H9 (cell line): Measurements from ENCODE around the gene SREBF1. TPM values are rescaled to one million over a fixed set of nuclear protein-coding genes. Genes with fewer than 3 reads are reported as not detected.

ENCODE experiments used
- DNase-seq: peaks from one replicate; pipeline ENCODE4 v3.0.0-alpha.2; 2017
- H2AFZ ChIP-seq: one replicate; pipeline ENCODE4 v1.6.1; 2013; ENCODE audit warnings: mild to moderate bottlenecking, low read length, control low read depth, moderate library complexity
- H2AK5ac ChIP-seq: 2 replicates; pipeline ENCODE4 v1.6.1; 2013; ENCODE audit warnings: low read length, control low read depth, mixed read lengths; ENCODE audit not compliant: insufficient read length
- H2BK120ac ChIP-seq: one replicate; pipeline ENCODE4 v1.6.1; 2013; ENCODE audit warnings: low read depth, mild to moderate bottlenecking, low read length, control low read depth, inconsistent platforms; ENCODE audit not compliant: poor library complexity, severe bottlenecking
- H2BK12ac ChIP-seq: 2 replicates; pipeline ENCODE4 v1.6.1; 2013; ENCODE audit warnings: low read length, control low read depth, mixed read lengths, low read depth; ENCODE audit not compliant: insufficient read length
- H2BK15ac ChIP-seq: 2 replicates; pipeline ENCODE4 v1.6.1; 2013; ENCODE audit warnings: low read depth, low read length, control low read depth
- H2BK20ac ChIP-seq: one replicate; pipeline ENCODE4 v1.6.1; 2013; ENCODE audit warnings: low read depth, mild to moderate bottlenecking, low read length, control low read depth, inconsistent platforms; ENCODE audit not compliant: poor library complexity, severe bottlenecking
- H2BK5ac ChIP-seq: 2 replicates; pipeline ENCODE4 v1.6.1; 2013; ENCODE audit warnings: low read length, control low read depth, mixed read lengths; ENCODE audit not compliant: insufficient read length
- H3K14ac ChIP-seq: 2 replicates; pipeline ENCODE4 v1.6.1; 2013; ENCODE audit warnings: low read length, control low read depth; ENCODE audit not compliant: insufficient read depth
- H3K18ac ChIP-seq: 2 replicates; pipeline ENCODE4 v1.6.1; 2013; ENCODE audit warnings: low read depth, mild to moderate bottlenecking, mixed read lengths, low read length, control low read depth; ENCODE audit not compliant: insufficient read length
- H3K23ac ChIP-seq: 2 replicates; pipeline ENCODE4 v1.6.1; 2013; ENCODE audit warnings: low read length, control low read depth, mixed read lengths, low read depth; ENCODE audit not compliant: insufficient read length
- H3K23me2 ChIP-seq: 2 replicates; pipeline ENCODE4 v1.6.1; 2013; ENCODE audit warnings: low read depth, mild to moderate bottlenecking, mixed read lengths, low read length, control low read depth; ENCODE audit not compliant: insufficient read length, poor library complexity, severe bottlenecking
- H3K27ac ChIP-seq: 2 replicates; pipeline ENCODE4 v1.5.1; 2013; ENCODE audit warnings: low read length, control low read depth, mixed read lengths, low read depth; ENCODE audit not compliant: insufficient read length
- H3K27me3 ChIP-seq: 2 replicates; pipeline ENCODE4 v1.6.1; 2013; ENCODE audit warnings: low read length, control low read depth, inconsistent platforms; ENCODE audit not compliant: insufficient read depth
- H3K4ac ChIP-seq: 2 replicates; pipeline ENCODE4 v1.6.1; 2013; ENCODE audit warnings: low read depth, mild to moderate bottlenecking, control low read depth, inconsistent platforms, low read length, moderate library complexity
- H3K4me1 ChIP-seq: 2 replicates; pipeline ENCODE4 v1.6.1; 2013; ENCODE audit warnings: low read length, control low read depth, inconsistent platforms; ENCODE audit not compliant: insufficient read depth
- H3K4me2 ChIP-seq: 2 replicates; pipeline ENCODE4 v1.6.1; 2013; ENCODE audit warnings: low read length, control low read depth, mixed read lengths; ENCODE audit not compliant: insufficient read length, insufficient read depth
- H3K56ac ChIP-seq: 2 replicates; pipeline ENCODE4 v1.6.1; 2013; ENCODE audit warnings: low read depth, mild to moderate bottlenecking, mixed read lengths, low read length, control low read depth; ENCODE audit not compliant: insufficient read length
- H3K79me1 ChIP-seq: 2 replicates; pipeline ENCODE4 v1.6.1; 2013; ENCODE audit warnings: low read depth, mild to moderate bottlenecking, moderate library complexity, low read length, control low read depth, inconsistent platforms; ENCODE audit not compliant: insufficient read depth, poor library complexity, severe bottlenecking
- H3K79me2 ChIP-seq: 2 replicates; pipeline ENCODE4 v1.6.1; 2013; ENCODE audit warnings: low read length, control low read depth, inconsistent platforms; ENCODE audit not compliant: insufficient read depth
- H3K9ac ChIP-seq: 2 replicates; pipeline ENCODE4 v1.6.1; 2013; ENCODE audit warnings: low read length, control low read depth, mixed read lengths; ENCODE audit not compliant: insufficient read length; ENCODE audit errors: extremely low read depth
- H3K9me3 ChIP-seq: one replicate; pipeline ENCODE4 v1.6.1; 2013; ENCODE audit warnings: low read depth, low read length, inconsistent platforms; ENCODE audit not compliant: control insufficient read depth
- H3T11ph ChIP-seq: one replicate; pipeline ENCODE4 v1.6.1; 2013; ENCODE audit warnings: mild to moderate bottlenecking, low read length, control low read depth, inconsistent platforms
- H4K20me1 ChIP-seq: one replicate; pipeline ENCODE4 v1.6.1; 2013; ENCODE audit not compliant: control insufficient read depth, insufficient read length, insufficient read depth
- H4K5ac ChIP-seq: 2 replicates; pipeline ENCODE4 v1.6.1; 2013; ENCODE audit warnings: low read depth, mild to moderate bottlenecking, mixed read lengths, low read length, control low read depth; ENCODE audit not compliant: insufficient read length
- H4K8ac ChIP-seq: replicated peaks from 2 replicates; pipeline ENCODE4 v1.6.1; 2013; ENCODE audit warnings: low read length, control low read depth, mixed read lengths, low read depth; ENCODE audit not compliant: insufficient read length
- H4K91ac ChIP-seq: 2 replicates; pipeline ENCODE4 v1.6.1; 2013; ENCODE audit warnings: low read depth, mild to moderate bottlenecking, moderate library complexity, mixed read lengths, low read length, control low read depth; ENCODE audit not compliant: insufficient read length
- H3K27ac Mint-ChIP-seq, 3 experiments: 2 replicates in 2 of 3; 3 replicates in 1 of 3; pipeline ENCODE4 v1.8.0; 2020 to 2021; ENCODE audit warnings: mixed read lengths in 3 of 3, mild to moderate bottlenecking in 1 of 3, moderate library complexity in 1 of 3
- H3K27me3 Mint-ChIP-seq: 2 replicates; pipeline ENCODE4 v1.8.0; 2021; ENCODE audit warnings: low read depth, mild to moderate bottlenecking, moderate library complexity, mixed read lengths
- H3K36me3 Mint-ChIP-seq, 3 experiments: 2 replicates in 2 of 3; 3 replicates in 1 of 3; pipeline ENCODE4 v1.8.0; 2020 to 2021; ENCODE audit warnings: low read depth in 3 of 3, mixed read lengths in 3 of 3; ENCODE audit not compliant: insufficient read depth in 1 of 3
- H3K4me1 Mint-ChIP-seq, 2 experiments: 2 replicates each; pipeline ENCODE4 v1.8.0; 2020; ENCODE audit warnings: mixed read lengths in 2 of 2
- H3K4me3 Mint-ChIP-seq, 2 experiments: 2 replicates in 1 of 2; 3 replicates in 1 of 2; pipeline ENCODE4 v1.8.0; 2020 to 2021; ENCODE audit warnings: mild to moderate bottlenecking in 2 of 2, mixed read lengths in 2 of 2, moderate library complexity in 1 of 2
- H3K9me3 Mint-ChIP-seq, 2 experiments: 2 replicates in 1 of 2; 3 replicates in 1 of 2; pipeline ENCODE4 v1.8.0; 2020; ENCODE audit warnings: mild to moderate bottlenecking in 2 of 2, mixed read lengths in 2 of 2, moderate library complexity in 1 of 2
- WGBS: extraction: QIAGEN DNeasy Blood & Tissue Kit; methylation state at CpG from one replicate; pipeline ENCODE4 v1.1.7; 2013; ENCODE audit warnings: missing lambda C conversion rate, low lambda C conversion rate, mixed read lengths; ENCODE audit not compliant: insufficient read length; ENCODE audit errors: extremely low coverage; 5-methylcytosine and 5-hydroxymethylcytosine counted together
- total RNA-seq: library from RNA; stranded (reverse); gene quantifications from 2 replicates; pipeline ENCODE4 v1.2.1, GENCODE V29; 2021
- TF ChIP-seq, protein P1 (sequence below): fragments of 200-600 bp; sonication (generic); conservative IDR thresholded peaks from 3 replicates; pipeline ENCODE4 v1.8.0; 2021; ENCODE audit warnings: antibody characterized with exemption, mild to moderate bottlenecking

SREBF1 gene
- total RNA-seq, 1 experiment from 2014 or later: 81.9 TPM

DNA sequence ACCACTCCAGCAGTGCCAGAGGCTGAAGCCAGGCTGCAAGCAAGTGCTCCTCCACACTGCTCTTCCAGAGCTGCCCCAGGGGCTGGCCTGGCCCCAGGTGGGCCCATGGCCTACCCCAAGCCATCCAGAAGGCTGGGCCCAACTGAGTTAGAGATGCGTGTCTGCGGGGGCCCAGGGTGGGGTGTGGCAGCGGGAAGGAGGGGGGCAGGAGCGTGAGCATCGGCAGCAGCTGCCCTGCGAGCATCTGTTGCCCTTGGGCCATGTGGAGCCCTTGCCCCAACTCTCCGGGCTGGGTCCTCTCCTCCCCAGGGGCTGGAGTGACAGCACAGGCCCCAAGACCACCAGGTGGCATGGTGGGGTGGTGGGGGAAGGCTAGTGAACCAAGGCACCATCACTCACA, 7.3 kb upstream of the SREBF1 start:
- Histone ChIP-seq H3K18ac (no peak overlapping the region), H2BK20ac (no peak overlapping the region), H3K14ac (no peak overlapping the region), H3K79me1 (no peaks in the 10 kb centered on the region), H2AFZ (no peak overlapping the region), H3K56ac (no peak overlapping the region), H3K4me2 (no peak overlapping the region), H3K27ac (no peak overlapping the region), H4K91ac (no peak overlapping the region), H3K27me3 (no peaks in the 10 kb centered on the region), H2AK5ac (no peak overlapping the region), H3K23ac (no peak overlapping the region), H2BK120ac (no peak overlapping the region), H4K20me1 (peaks cover 3% of the 10 kb centered on the region), H2BK5ac (no peak overlapping the region), H4K8ac (no peak overlapping the region), H4K5ac (no peak overlapping the region), H2BK12ac (no peak overlapping the region), H3K9ac (no peak overlapping the region), H3K23me2 (peaks cover 5% of the 10 kb centered on the region), H3K79me2 (no peaks in the 10 kb centered on the region), H3T11ph (no peak overlapping the region), H3K9me3 (no peaks in the 10 kb centered on the region), H3K4me1 (peaks cover 12% of the 10 kb centered on the region), H2BK15ac (no peak overlapping the region), H3K4ac (no peak overlapping the region)
- TF ChIP-seq, protein P1, sequence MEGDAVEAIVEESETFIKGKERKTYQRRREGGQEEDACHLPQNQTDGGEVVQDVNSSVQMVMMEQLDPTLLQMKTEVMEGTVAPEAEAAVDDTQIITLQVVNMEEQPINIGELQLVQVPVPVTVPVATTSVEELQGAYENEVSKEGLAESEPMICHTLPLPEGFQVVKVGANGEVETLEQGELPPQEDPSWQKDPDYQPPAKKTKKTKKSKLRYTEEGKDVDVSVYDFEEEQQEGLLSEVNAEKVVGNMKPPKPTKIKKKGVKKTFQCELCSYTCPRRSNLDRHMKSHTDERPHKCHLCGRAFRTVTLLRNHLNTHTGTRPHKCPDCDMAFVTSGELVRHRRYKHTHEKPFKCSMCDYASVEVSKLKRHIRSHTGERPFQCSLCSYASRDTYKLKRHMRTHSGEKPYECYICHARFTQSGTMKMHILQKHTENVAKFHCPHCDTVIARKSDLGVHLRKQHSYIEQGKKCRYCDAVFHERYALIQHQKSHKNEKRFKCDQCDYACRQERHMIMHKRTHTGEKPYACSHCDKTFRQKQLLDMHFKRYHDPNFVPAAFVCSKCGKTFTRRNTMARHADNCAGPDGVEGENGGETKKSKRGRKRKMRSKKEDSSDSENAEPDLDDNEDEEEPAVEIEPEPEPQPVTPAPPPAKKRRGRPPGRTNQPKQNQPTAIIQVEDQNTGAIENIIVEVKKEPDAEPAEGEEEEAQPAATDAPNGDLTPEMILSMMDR: no peak
- WGBS: no CpG with 5 or more reads among the region's 7 CpGs
- Mint-ChIP-seq H3K36me3 (peaks cover 0 to 2% (median 0%) of the 10 kb centered on the region in 3 experiments; a peak in 1 of 7 replicates), H3K9me3 (no peaks in the 10 kb centered on the region; a peak in 2 of 5 replicates), H3K27ac (no peak overlapping the region), H3K4me3 (no peak overlapping the region), H3K4me1 (peaks cover 40 to 59% of the 10 kb centered on the region in 2 experiments), H3K27me3 (peaks cover 2% of the 10 kb centered on the region; the same call in 1 of the 2 replicates)
- no peak for DNase-seq
